HS-5 (cell line): ENCODE measurements around the gene SRSF5.

Experiments used
- DNase-seq: peaks from one replicate; pipeline ENCODE4 v3.0.0-alpha.2; 2012; ENCODE audit warnings: low read depth

SRSF5 gene

GRCh38 chr14:69771136-69771535, 4.2 kb downstream of the SRSF5 start:
- DNase-seq, result no peak

- DNase-seq, result no peak
Observed at GRCh38 chr14:69772082-69773017, 5.4 kb downstream of the SRSF5 start.

- no peak for DNase-seq
Observed at GRCh38 chr14:69773571-69774276, 6.8 kb downstream of the SRSF5 start.

- no peak for DNase-seq
Observed at GRCh38 chr14:69775012-69775411, 8.1 kb downstream of the SRSF5 start.

GRCh38 chr14:69776875-69777453, 10.0 kb downstream of the SRSF5 start:
- no peak for DNase-seq

GRCh38 chr14:69779088-69779487, 12.1 kb downstream of the SRSF5 start:
- DNase-seq, result no peak

GRCh38 chr14:69780092-69780491, 13.2 kb downstream of the SRSF5 start:
- DNase-seq, result no peak

GRCh38 chr14:69780952-69781351, 14.0 kb downstream of the SRSF5 start:
- DNase-seq, result no peak

GRCh38 chr14:69784942-69785341, 18.0 kb downstream of the SRSF5 start:
- DNase-seq, result no peak

- no peak for DNase-seq
Observed at GRCh38 chr14:69786603-69787002, 19.7 kb downstream of the SRSF5 start.

GRCh38 chr14:69789118-69789640, 22.2 kb downstream of the SRSF5 start:
- DNase-seq, result no peak

- DNase-seq, result no peak
Observed at GRCh38 chr14:69792887-69793421, 26.0 kb downstream of the SRSF5 start.

GRCh38 chr14:69794791-69795190, 27.8 kb downstream of the SRSF5 start:
- DNase-seq, result no peak

GRCh38 chr14:69795691-69796090, 28.7 kb downstream of the SRSF5 start:
- DNase-seq, result no peak

- DNase-seq, result no peak
Observed at GRCh38 chr14:69796797-69797500, 30.0 kb downstream of the SRSF5 start, which contains the start of gene SLC10A1. Gene SLC10A1 (minus strand): TSS chr14:69797241. CDS start chr14:69797155, 86 bp downstream.

GRCh38 chr14:69797573-69798338, 30.8 kb downstream of the SRSF5 start:
- no peak for DNase-seq

GRCh38 chr14:69798339-69798735, 31.4 kb downstream of the SRSF5 start:
- DNase-seq, result no peak

GRCh38 chr14:69803753-69804152, 36.8 kb downstream of the SRSF5 start:
- DNase-seq, result no peak

- no peak for DNase-seq
Observed at GRCh38 chr14:69804902-69805301, 38.0 kb downstream of the SRSF5 start.

- no peak for DNase-seq
Observed at GRCh38 chr14:69807192-69807591, 40.2 kb downstream of the SRSF5 start.
